Liver (tissue), 9 donors: ENCODE measurements around the gene NUDT2. TPM values are rescaled to one million over a fixed set of nuclear protein-coding genes. Genes with fewer than 3 reads are reported as not detected.

Source experiments
- DNase-seq: peaks from one replicate; pipeline ENCODE4 v3.0.0-alpha.2; 2017; ENCODE audit warnings: low spot score
- H3K27ac ChIP-seq, 2 donors: one replicate each; pipeline ENCODE4 v1.7.0; 2013; ENCODE audit warnings: inconsistent platforms in 2 of 2, low read length in 2 of 2, control low read depth in 1 of 2, low read depth in 1 of 2, mild to moderate bottlenecking in 1 of 2
- H3K27me3 ChIP-seq, 4 donors: one replicate each; pipeline versions ENCODE4 v1.6.1 to v1.7.0; 2013; ENCODE audit warnings: low read length in 3 of 4, inconsistent platforms in 1 of 4, mild to moderate bottlenecking in 1 of 4, moderate library complexity in 1 of 4; ENCODE audit not compliant: control insufficient read depth in 4 of 4, insufficient read depth in 4 of 4
- H3K36me3 ChIP-seq, 4 donors: one replicate each; pipeline versions ENCODE4 v1.6.1 to v1.7.0; 2013; ENCODE audit warnings: low read length in 3 of 4, mild to moderate bottlenecking in 3 of 4, low read depth in 1 of 4, moderate library complexity in 1 of 4; ENCODE audit not compliant: control insufficient read depth in 4 of 4, insufficient read depth in 3 of 4
- H3K4me1 ChIP-seq, 4 donors: one replicate each; pipeline versions ENCODE4 v1.6.1 to v1.7.0; 2013; ENCODE audit warnings: low read length in 3 of 4, mild to moderate bottlenecking in 3 of 4, moderate library complexity in 1 of 4; ENCODE audit not compliant: control insufficient read depth in 4 of 4, insufficient read depth in 4 of 4
- H3K4me3 ChIP-seq, 3 donors: one replicate each; pipeline versions ENCODE4 v1.6.1 to v1.7.0; 2013; ENCODE audit warnings: low read length in 3 of 3, control low read depth in 1 of 3, low read depth in 1 of 3, mild to moderate bottlenecking in 1 of 3
- H3K9ac ChIP-seq, 2 donors: one replicate each; pipeline ENCODE4 v1.7.0; 2013; ENCODE audit warnings: low read length in 2 of 2, mild to moderate bottlenecking in 2 of 2, moderate library complexity in 2 of 2, control low read depth in 1 of 2, low read depth in 1 of 2
- H3K9me3 ChIP-seq, 4 donors: one replicate each; pipeline versions ENCODE4 v1.6.1 to v1.7.0; 2013; ENCODE audit warnings: low read length in 3 of 4; ENCODE audit not compliant: control insufficient read depth in 4 of 4
- CTCF ChIP-seq: fragments of 150-350 bp; IDR thresholded peaks from 2 replicates; pipeline ENCODE4 v1.5.1; 2017; ENCODE audit warnings: improper control_type of control experiment, low read depth, low read length; ENCODE audit not compliant: missing input control
- EGR1 ChIP-seq, 2 donors: IDR thresholded peaks; 2 replicates each; pipeline ENCODE4 v1.6.1; 2016 to 2018; ENCODE audit warnings: antibody characterized with exemption in 2 of 2, low read depth in 2 of 2
- FOXA1 ChIP-seq: IDR thresholded peaks from 2 replicates; pipeline ENCODE4 v1.6.1; 2016; ENCODE audit warnings: antibody characterized with exemption
- FOXA2 ChIP-seq: IDR thresholded peaks from 2 replicates; pipeline ENCODE4 v1.6.1; 2016; ENCODE audit warnings: antibody characterized with exemption
- GABPA ChIP-seq, 2 donors: IDR thresholded peaks in 1 of 2; conservative IDR thresholded peaks in 1 of 2; 2 replicates each; pipeline ENCODE4 v1.6.1; 2016; ENCODE audit warnings: antibody characterized with exemption in 2 of 2, mild to moderate bottlenecking in 1 of 2, moderate library complexity in 1 of 2
- HNF4A ChIP-seq, 2 donors: conservative IDR thresholded peaks; 2 replicates each; pipeline ENCODE4 v1.6.1; 2016; ENCODE audit warnings: antibody characterized with exemption in 2 of 2, mild to moderate bottlenecking in 2 of 2
- HNF4G ChIP-seq: IDR thresholded peaks from 2 replicates; pipeline ENCODE4 v1.6.1; 2016; ENCODE audit warnings: antibody characterized with exemption
- JUND ChIP-seq, 2 donors: IDR thresholded peaks; 2 replicates each; pipeline ENCODE4 v1.6.1; 2016; ENCODE audit warnings: antibody characterized with exemption in 2 of 2
- NR2F2 ChIP-seq: IDR thresholded peaks from 2 replicates; pipeline ENCODE4 v1.6.1; 2016; ENCODE audit warnings: antibody characterized with exemption
- RAD21 ChIP-seq, 2 donors: IDR thresholded peaks; 2 replicates each; pipeline ENCODE4 v1.6.1; 2016; ENCODE audit warnings: antibody characterized with exemption in 2 of 2, mild to moderate bottlenecking in 2 of 2
- REST ChIP-seq: IDR thresholded peaks from 2 replicates; pipeline ENCODE4 v1.6.1; 2016; ENCODE audit warnings: antibody characterized with exemption, mild to moderate bottlenecking
- RXRA ChIP-seq, 2 donors: IDR thresholded peaks; 2 replicates each; pipeline ENCODE4 v1.6.1; 2017 to 2018; ENCODE audit warnings: antibody characterized with exemption in 2 of 2, mild to moderate bottlenecking in 1 of 2
- SP1 ChIP-seq: IDR thresholded peaks from 2 replicates; pipeline ENCODE4 v1.6.1; 2018; ENCODE audit warnings: antibody characterized with exemption, mild to moderate bottlenecking
- TAF1 ChIP-seq: conservative IDR thresholded peaks from 2 replicates; pipeline ENCODE4 v1.6.1; 2016; ENCODE audit warnings: antibody characterized with exemption, mild to moderate bottlenecking
- YY1 ChIP-seq: IDR thresholded peaks from 2 replicates; pipeline ENCODE4 v1.6.1; 2016; ENCODE audit warnings: antibody characterized with exemption, mild to moderate bottlenecking
- WGBS: extraction: QIAGEN DNeasy Blood & Tissue Kit; methylation state at CpG from one replicate; pipeline ENCODE4 v1.1.7; 2013; 5-methylcytosine and 5-hydroxymethylcytosine counted together
- polyA plus RNA-seq, 2 donors: library from polyadenylated mRNA; stranded (reverse) in 1 of 2; unstranded in 1 of 2; fragments of 200-250 nt in 1 of 2; fragments of >200 nt in 1 of 2; fragmentation: Nextera tagmentation in 1 of 2; extraction: Ambion mirVana in 1 of 2; gene quantifications; one replicate each; pipeline versions ENCODE4 v1.2.1 to v1.2.3, GENCODE V29; 2013 to 2015
- total RNA-seq, 2 donors: library from RNA; depleted of rRNA; stranded (reverse); fragments of >200 nt; gene quantifications; one replicate each; pipeline ENCODE4 v1.2.3, GENCODE V29; 2014
- donor health status: healthy.
- donor health status: healthy.
- donor health status: healthy.
- donor health status: healthy.
- donor health status: healthy.

NUDT2 gene
- total and polyA plus RNA-seq, 4 donors, result 9.2 to 23.5 (median 15.7) TPM

- no peak for DNase-seq
- Histone ChIP-seq H3K9ac (no peak overlapping the region), H3K4me1 (peaks cover 8 to 54% (median 38%) of the 10 kb centered on the region in 4 donors), H3K27me3 (no peaks in the 10 kb centered on the region), H3K27ac (peak overlapping the region; percentile 44 to 48), H3K36me3 (peaks cover 3 to 11% (median 7%) of the 10 kb centered on the region in 4 donors), H3K9me3 (no peaks in the 10 kb centered on the region), H3K4me3 (no peak overlapping the region)
- 84% methylated on average over 2 of the region's 2 CpGs for WGBS
- TF ChIP-seq SP1 (no peak), FOXA2 (no peak), RXRA (IDR thresholded peaks at IDR 0.05) (no peak), REST (no peak), HNF4G (no peak), NR2F2 (no peak), RAD21 (IDR thresholded peaks at IDR 0.05) (no peak), TAF1 (no peak), CTCF (no peak), GABPA (IDR thresholded peaks at IDR 0.05 in 1 of 2, conservative IDR thresholded peaks at IDR 0.05 in 1 of 2) (no peak), EGR1 (IDR thresholded peaks at IDR 0.05; ENCODE audit: low read depth in 2 of 2) (no peak), JUND (IDR thresholded peaks at IDR 0.05) (no peak)
Measured at GRCh38 chr9:34373749-34374148, 44.4 kb downstream of the NUDT2 start.

GRCh38 chr9:34374339-34374738, 45.0 kb downstream of the NUDT2 start:
- peak overlapping the region; percentile 19 to 48 for H3K27ac ChIP-seq
- H3K9me3 ChIP-seq, result no peaks in the 10 kb centered on the region
- no peak overlapping the region for H3K4me3 ChIP-seq
- peaks cover 7 to 54% (median 41%) of the 10 kb centered on the region in 4 donors for H3K4me1 ChIP-seq
- no peak overlapping the region for H3K9ac ChIP-seq
- H3K27me3 ChIP-seq, result no peaks in the 10 kb centered on the region
- H3K36me3 ChIP-seq, result peaks cover 3 to 11% (median 7%) of the 10 kb centered on the region in 4 donors
- DNase-seq, result no peak
- WGBS, result 67% methylated on average over 3 of the region's 3 CpGs
- TF ChIP-seq YY1 (no peak), CTCF (no peak), FOXA1 (no peak), REST (no peak), HNF4A (conservative IDR thresholded peaks at IDR 0.05) (no peak), RAD21 (IDR thresholded peaks at IDR 0.05) (no peak), HNF4G (no peak)
